Measurements from ENCODE around the gene ZCCHC14.

The ZCCHC14 gene

DNA sequence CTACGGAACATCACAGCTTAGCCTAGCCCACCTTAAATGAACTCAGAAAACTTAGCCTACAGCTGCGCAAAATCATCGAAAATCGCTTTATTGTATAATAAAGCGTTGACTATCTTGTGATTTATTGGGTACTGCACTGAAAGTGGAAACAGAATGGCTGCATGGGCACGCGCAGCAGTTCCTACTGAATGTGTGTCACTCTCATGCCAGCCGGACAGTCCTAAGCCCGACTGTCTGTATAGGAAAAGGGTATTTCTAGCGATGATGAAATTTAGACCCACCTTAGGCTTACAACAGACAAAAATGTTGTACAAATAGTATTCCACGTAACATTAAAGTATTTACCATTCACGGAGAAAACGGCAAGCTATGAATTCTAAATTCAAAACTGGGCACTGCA lies 118.5 kb downstream of the ZCCHC14 start:
- TF ChIP-seq, protein P1, sequence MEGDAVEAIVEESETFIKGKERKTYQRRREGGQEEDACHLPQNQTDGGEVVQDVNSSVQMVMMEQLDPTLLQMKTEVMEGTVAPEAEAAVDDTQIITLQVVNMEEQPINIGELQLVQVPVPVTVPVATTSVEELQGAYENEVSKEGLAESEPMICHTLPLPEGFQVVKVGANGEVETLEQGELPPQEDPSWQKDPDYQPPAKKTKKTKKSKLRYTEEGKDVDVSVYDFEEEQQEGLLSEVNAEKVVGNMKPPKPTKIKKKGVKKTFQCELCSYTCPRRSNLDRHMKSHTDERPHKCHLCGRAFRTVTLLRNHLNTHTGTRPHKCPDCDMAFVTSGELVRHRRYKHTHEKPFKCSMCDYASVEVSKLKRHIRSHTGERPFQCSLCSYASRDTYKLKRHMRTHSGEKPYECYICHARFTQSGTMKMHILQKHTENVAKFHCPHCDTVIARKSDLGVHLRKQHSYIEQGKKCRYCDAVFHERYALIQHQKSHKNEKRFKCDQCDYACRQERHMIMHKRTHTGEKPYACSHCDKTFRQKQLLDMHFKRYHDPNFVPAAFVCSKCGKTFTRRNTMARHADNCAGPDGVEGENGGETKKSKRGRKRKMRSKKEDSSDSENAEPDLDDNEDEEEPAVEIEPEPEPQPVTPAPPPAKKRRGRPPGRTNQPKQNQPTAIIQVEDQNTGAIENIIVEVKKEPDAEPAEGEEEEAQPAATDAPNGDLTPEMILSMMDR (IDR thresholded peaks at IDR 0.05) = no peak
- Histone ChIP-seq H3K4me3 (ENCODE audit: low read depth in 1 of 2, low read length in 1 of 2) (no peak overlapping the region), H3K4me1 (ENCODE audit: control insufficient read depth in 1 of 2, insufficient read depth in 1 of 2, low read depth in 1 of 2, low read length in 1 of 2) (no peaks in the 10 kb centered on the region)

GRCh38 chr16:87372305-87372704 lies 120.5 kb downstream of the ZCCHC14 start:
- Histone ChIP-seq H3K4me3 (ENCODE audit: low read depth in 1 of 2, low read length in 1 of 2) (no peak overlapping the region), H3K4me1 (ENCODE audit: control insufficient read depth in 1 of 2, insufficient read depth in 1 of 2, low read depth in 1 of 2, low read length in 1 of 2) (peaks cover 0 to 4% of the 10 kb centered on the region in 2 experiments), H3K36me3 (no peaks in the 10 kb centered on the region), H3K27me3 (no peaks in the 10 kb centered on the region), H3K9me3 (no peaks in the 10 kb centered on the region), H3K27ac (no peak overlapping the region)
- TF ChIP-seq, protein P1 (IDR thresholded peaks at IDR 0.05) = no peak

More for the DNA sequence above, 118.5 kb downstream of the ZCCHC14 start:
- Histone ChIP-seq H3K27ac (no peak overlapping the region), H3K9me3 (no peaks in the 10 kb centered on the region), H3K36me3 (no peaks in the 10 kb centered on the region), H3K27me3 (no peaks in the 10 kb centered on the region)

DNA sequence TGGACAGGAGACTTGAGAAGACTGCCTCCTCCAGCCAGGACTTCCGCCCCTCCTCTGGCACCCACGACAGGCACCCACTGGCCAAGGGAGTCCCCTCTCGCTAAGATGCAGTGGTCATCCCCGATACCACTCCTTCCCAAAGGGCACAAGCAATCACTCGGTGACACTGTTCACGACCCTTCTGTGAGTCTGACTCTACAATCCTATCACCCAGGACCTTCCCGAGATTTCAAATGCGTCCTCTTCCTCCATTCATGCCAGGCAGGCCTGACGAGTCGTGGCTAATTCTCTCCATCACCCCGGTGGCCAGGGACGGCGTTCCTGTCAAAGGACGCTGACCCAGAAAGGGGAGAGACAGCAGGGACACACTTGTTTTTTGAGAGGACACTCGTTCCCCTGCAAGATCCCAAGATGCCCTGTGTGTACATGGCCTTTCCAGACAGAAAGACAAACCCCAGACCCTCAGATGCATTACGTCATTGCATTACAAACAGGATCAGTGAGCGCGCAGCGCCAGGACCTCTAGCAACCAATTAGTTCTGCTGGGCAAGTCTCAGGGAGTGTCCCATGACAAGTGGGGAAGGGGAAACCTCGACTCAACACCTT lies 121.5 kb downstream of the ZCCHC14 start:
- no peak overlapping the region for H3K27ac ChIP-seq
- no peaks in the 10 kb centered on the region for H3K9me3 ChIP-seq
- H3K4me1 ChIP-seq (ENCODE audit: control insufficient read depth in 1 of 2, insufficient read depth in 1 of 2, low read depth in 1 of 2, low read length in 1 of 2) = peaks cover 0 to 4% of the 10 kb centered on the region in 2 experiments
- no peaks in the 10 kb centered on the region for H3K27me3 ChIP-seq
- TF ChIP-seq, protein P1 (IDR thresholded peaks at IDR 0.05) = no peak
- H3K4me3 ChIP-seq (ENCODE audit: low read depth in 1 of 2, low read length in 1 of 2) = no peak overlapping the region
- no peaks in the 10 kb centered on the region for H3K36me3 ChIP-seq

- H3K27me3 ChIP-seq = no peaks in the 10 kb centered on the region
- H3K4me1 ChIP-seq (ENCODE audit: control insufficient read depth in 1 of 2, insufficient read depth in 1 of 2, low read depth in 1 of 2, low read length in 1 of 2) = peaks cover 0 to 4% of the 10 kb centered on the region in 2 experiments
- H3K27ac ChIP-seq = no peak overlapping the region
- H3K4me3 ChIP-seq (ENCODE audit: low read depth in 1 of 2, low read length in 1 of 2) = no peak overlapping the region
- TF ChIP-seq, protein P1 (IDR thresholded peaks at IDR 0.05) = no peak
- no peaks in the 10 kb centered on the region for H3K36me3 ChIP-seq
- no peaks in the 10 kb centered on the region for H3K9me3 ChIP-seq
Observed at GRCh38 chr16:87369796-87370719, 122.8 kb downstream of the ZCCHC14 start.

- no peaks in the 10 kb centered on the region for H3K36me3 ChIP-seq
- no peak overlapping the region for H3K4me3 ChIP-seq (ENCODE audit: low read depth in 1 of 2, low read length in 1 of 2)
- H3K9me3 ChIP-seq = no peaks in the 10 kb centered on the region
- H3K27ac ChIP-seq = no peak overlapping the region
- H3K27me3 ChIP-seq = no peaks in the 10 kb centered on the region
- H3K4me1 ChIP-seq (ENCODE audit: control insufficient read depth in 1 of 2, insufficient read depth in 1 of 2, low read depth in 1 of 2, low read length in 1 of 2) = peaks cover 4% of the 10 kb centered on the region in 2 experiments
- TF ChIP-seq, protein P1 (IDR thresholded peaks at IDR 0.05) = no peak
Observed at GRCh38 chr16:87369117-87369765, 123.6 kb downstream of the ZCCHC14 start.

All from neutrophil (primary cell).